HepG2 (cell line): ENCODE results near the gene TTC31.

Experiments used
- BRCA1 ChIP-seq: sonication (generic); formaldehyde crosslinking; IDR thresholded peaks from 2 replicates; pipeline ENCODE4 v1.4.0; 2020; ENCODE audit warnings: missing genetic modification reagents
- FOXP1 ChIP-seq, 2 experiments: fragments of 450-650 bp in 1 of 2; IDR thresholded peaks; 2 replicates each; pipeline ENCODE4 v1.6.1; 2017 to 2018; ENCODE audit warnings: antibody characterized with exemption in 1 of 2
- KAT2B ChIP-seq: fragments of 150-350 bp; IDR thresholded peaks from 2 replicates; pipeline ENCODE4 v1.6.1; 2014; ENCODE audit warnings: low read depth, low read length, borderline replicate concordance
- MED1 ChIP-seq: sonication (generic); formaldehyde crosslinking; IDR thresholded peaks from 2 replicates; pipeline ENCODE4 v1.4.0; 2020; ENCODE audit warnings: missing genetic modification reagents
- MXI1 ChIP-seq: IDR thresholded peaks from 3 replicates; pipeline ENCODE4 v1.6.1; 2012; ENCODE audit warnings: low read depth, low read length, inconsistent platforms, borderline replicate concordance
- POLR2A ChIP-seq, 2 experiments: IDR thresholded peaks; 2 replicates each; pipeline ENCODE4 v1.6.1; 2011; ENCODE audit warnings: low read depth in 2 of 2, low read length in 2 of 2, mild to moderate bottlenecking in 1 of 2, moderate library complexity in 1 of 2; ENCODE audit not compliant: insufficient read depth in 1 of 2
- TMF1 ChIP-seq: sonication (generic); formaldehyde crosslinking; IDR thresholded peaks from 2 replicates; pipeline ENCODE4 v1.8.1; 2022; ENCODE audit warnings: low read depth, missing genetic modification reagents
- ZKSCAN5 ChIP-seq: sonication (generic); formaldehyde crosslinking; IDR thresholded peaks from 2 replicates; pipeline ENCODE4 v1.5.1; 2020; ENCODE audit warnings: mild to moderate bottlenecking, missing genetic modification reagents
- TF ChIP-seq, protein P1 (sequence below): sonication (generic); formaldehyde crosslinking; IDR thresholded peaks from 2 replicates; pipeline ENCODE4 v1.5.0; 2020; ENCODE audit warnings: mild to moderate bottlenecking, missing genetic modification reagents, moderate library complexity

DNA sequence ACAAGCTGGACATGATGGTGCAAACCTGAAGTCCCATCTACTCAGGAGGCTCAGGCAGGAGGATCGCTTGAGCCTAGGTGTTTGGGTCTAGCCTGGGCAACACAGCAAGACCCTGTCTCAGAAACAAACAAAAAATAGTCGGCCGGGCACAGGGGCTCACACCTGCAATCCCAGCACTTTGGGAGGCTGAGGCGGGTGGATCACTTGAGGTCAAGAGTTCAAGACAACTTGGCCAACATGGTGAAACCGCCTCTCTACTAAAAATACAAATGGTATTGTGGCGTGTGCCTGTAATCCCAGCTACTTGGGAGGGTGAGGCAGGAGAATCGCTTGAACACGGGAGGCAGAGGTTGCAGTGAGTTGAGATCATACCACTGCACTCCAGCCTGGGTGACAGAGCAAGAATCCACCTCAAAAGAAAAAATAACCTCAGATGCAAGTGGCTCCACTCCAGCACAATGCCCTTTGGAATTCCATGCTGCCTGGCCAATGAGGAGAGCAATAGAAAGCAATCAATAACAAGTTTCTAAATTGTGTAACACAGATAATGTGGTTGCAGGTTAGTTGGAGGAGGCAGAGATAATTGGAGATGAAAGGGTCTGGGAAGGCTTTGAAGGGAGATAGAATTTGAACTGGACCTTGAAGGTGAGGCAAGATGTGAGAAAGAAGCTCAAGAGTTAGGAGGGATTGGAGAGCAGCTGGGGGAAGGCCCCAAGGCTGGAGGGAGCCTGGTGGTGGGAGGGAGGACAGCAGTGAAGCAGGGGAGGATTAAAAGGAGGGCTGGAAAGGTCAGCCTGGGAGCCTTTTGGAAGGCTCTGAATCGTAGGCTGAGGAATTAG is 6.0 kb downstream of the TTC31 start:
- TF ChIP-seq FOXP1 (IDR thresholded peaks at IDR 0.05) (peak; percentile 75; the same call in 1 of the 2 replicates), FOXP1 (CRISPR knock-in tag; IDR thresholded peaks at IDR 0.05) (peak; percentile 65; the same call in 1 of the 2 replicates), TMF1 (CRISPR knock-in tag) (0 out of 2 replicates have a peak, but pooled peaks have one; percentile 87), POLR2A (IDR thresholded peaks at IDR 0.05; ENCODE audit: insufficient read depth in 1 of 2, low read depth in 2 of 2, low read length in 2 of 2) (peak; percentile 28 to 65; a peak in 1 of 4 replicates), MED1 (CRISPR knock-in tag) (peak; percentile 66), ZKSCAN5 (CRISPR knock-in tag) (no peak), BRCA1 (CRISPR knock-in tag) (no peak), KAT2B (peak; percentile 67; the same call in 1 of the 2 replicates), MXI1 (no peak)
- TF ChIP-seq, protein P1, sequence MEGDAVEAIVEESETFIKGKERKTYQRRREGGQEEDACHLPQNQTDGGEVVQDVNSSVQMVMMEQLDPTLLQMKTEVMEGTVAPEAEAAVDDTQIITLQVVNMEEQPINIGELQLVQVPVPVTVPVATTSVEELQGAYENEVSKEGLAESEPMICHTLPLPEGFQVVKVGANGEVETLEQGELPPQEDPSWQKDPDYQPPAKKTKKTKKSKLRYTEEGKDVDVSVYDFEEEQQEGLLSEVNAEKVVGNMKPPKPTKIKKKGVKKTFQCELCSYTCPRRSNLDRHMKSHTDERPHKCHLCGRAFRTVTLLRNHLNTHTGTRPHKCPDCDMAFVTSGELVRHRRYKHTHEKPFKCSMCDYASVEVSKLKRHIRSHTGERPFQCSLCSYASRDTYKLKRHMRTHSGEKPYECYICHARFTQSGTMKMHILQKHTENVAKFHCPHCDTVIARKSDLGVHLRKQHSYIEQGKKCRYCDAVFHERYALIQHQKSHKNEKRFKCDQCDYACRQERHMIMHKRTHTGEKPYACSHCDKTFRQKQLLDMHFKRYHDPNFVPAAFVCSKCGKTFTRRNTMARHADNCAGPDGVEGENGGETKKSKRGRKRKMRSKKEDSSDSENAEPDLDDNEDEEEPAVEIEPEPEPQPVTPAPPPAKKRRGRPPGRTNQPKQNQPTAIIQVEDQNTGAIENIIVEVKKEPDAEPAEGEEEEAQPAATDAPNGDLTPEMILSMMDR (CRISPR knock-in tag), result 0 out of 2 replicates have a peak, but pooled peaks have one; percentile 3
